Fibroblast of villous mesenchyme (primary cell): ENCODE results near the gene IL36A. TPM values are rescaled to one million over a fixed set of nuclear protein-coding genes. Genes with fewer than 3 reads are reported as not detected.

ENCODE experiments used
- DNase-seq: peaks from one replicate; pipeline ENCODE4 v3.0.0-alpha.2; 2010; ENCODE audit warnings: low read depth
- H3K4me3 ChIP-seq: 2 replicates; pipeline ENCODE4 v1.5.1; 2011; ENCODE audit warnings: low read depth, mild to moderate bottlenecking, low read length
- total RNA-seq: library from RNA; depleted of rRNA; stranded (reverse); fragments of >200 nt; gene quantifications from 2 replicates; pipeline ENCODE4 v1.2.3, GENCODE V29; 2012
- TF ChIP-seq, protein P1 (sequence below): IDR thresholded peaks from 2 replicates; pipeline ENCODE4 v1.5.1; 2012; ENCODE audit warnings: low read depth, mild to moderate bottlenecking, low read length; ENCODE audit not compliant: insufficient read depth

IL36A gene
- total RNA-seq, 1 donor = not detected

DNA sequence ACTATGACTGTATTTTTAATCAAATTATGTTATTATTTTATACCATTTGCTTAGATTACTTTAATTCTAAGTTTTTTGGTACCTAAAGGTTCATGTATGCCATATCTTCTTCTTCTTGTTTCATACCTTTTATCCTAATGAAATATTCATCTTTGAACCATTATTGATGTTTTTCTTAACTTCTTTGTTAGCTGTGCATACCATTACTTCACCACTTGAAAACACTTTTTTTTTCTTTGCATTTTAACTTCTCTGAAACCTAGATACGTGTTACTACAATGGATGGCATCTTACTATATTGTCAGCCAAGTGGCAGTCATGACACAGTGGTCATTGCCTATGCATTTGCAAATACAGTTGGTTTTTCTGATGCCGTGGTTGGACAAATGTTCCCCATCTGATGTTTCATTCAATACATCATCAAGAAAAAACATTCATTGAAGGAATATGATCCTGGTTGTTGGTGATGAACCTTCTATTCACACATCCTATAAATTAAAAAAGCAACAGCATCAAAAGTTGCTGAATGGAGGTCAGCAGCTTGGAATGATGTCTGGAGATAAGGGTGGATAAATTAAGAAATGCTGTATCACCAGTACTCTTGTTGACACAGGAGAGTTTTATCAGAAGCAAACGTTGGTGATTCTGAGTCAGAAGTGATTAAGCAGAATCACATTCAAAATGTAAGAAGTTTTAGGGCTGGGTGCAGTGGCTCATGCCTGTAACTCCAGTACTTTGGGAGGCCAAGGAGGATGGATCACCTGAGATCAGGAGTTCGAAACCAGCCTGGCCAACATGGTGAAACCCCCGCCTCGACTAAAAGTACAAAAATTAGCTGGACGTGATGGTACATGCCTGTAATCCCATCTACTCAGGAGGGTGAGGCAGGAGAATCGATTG is 7.4 kb downstream of the IL36A start:
- H3K4me3 ChIP-seq = no peak overlapping the region
- no peak for DNase-seq
- TF ChIP-seq, protein P1, sequence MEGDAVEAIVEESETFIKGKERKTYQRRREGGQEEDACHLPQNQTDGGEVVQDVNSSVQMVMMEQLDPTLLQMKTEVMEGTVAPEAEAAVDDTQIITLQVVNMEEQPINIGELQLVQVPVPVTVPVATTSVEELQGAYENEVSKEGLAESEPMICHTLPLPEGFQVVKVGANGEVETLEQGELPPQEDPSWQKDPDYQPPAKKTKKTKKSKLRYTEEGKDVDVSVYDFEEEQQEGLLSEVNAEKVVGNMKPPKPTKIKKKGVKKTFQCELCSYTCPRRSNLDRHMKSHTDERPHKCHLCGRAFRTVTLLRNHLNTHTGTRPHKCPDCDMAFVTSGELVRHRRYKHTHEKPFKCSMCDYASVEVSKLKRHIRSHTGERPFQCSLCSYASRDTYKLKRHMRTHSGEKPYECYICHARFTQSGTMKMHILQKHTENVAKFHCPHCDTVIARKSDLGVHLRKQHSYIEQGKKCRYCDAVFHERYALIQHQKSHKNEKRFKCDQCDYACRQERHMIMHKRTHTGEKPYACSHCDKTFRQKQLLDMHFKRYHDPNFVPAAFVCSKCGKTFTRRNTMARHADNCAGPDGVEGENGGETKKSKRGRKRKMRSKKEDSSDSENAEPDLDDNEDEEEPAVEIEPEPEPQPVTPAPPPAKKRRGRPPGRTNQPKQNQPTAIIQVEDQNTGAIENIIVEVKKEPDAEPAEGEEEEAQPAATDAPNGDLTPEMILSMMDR = no peak

DNA sequence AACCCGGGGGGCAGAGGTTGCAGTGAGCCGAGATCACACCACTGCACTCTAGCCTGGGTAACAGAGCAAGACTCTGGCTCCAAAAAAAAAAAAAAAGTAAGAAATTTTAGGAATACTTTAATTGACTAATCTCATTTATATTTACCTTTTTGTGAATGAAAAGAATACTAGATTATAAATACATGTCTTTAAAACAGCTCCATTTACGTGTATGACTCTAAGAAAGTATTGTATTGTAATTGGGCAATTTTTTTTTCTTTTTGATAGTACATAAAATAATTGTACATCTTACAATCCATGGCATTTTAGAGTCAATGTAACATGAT is 8.0 kb downstream of the IL36A start:
- TF ChIP-seq, protein P1 = no peak
- no peak overlapping the region for H3K4me3 ChIP-seq
- no peak for DNase-seq

DNA sequence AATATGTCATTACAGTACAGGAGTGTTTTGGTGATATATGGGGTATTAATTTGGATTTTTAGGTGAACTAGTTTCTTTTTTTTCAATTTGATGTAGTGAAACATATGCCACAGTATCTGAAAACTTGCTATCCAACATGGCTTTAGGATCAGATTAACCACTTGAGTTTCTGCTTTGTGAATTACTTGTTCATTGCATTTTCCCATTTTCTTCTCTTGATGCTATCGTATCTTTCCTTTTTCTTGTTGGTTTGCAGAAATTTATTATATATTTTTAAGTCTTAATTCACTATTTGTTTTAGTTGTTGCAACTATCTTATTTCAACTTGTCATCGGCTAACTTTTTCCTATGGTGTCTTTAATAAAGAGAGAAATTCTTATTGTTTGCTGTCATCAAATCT is 8.8 kb downstream of the IL36A start:
- DNase-seq = no peak
- TF ChIP-seq, protein P1 = no peak
- H3K4me3 ChIP-seq = no peak overlapping the region

DNA sequence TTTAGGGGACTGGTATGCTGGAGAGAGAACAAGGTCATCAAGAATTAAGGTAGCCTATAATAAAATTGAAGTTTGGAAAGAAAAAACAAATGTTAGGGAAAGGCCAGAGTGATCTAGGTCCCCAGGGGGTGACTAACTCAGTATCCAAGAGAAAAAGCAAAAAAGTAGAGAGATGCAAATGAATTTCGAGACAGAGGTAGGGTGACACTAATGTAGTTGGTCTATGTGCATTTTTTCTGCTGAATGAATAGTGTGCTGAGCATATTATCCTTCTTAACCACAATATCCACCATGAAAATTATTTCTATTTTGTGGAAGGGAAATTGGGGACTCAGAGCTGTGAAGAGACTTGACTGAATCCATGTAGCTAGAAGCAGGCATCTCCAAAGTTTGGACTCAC is 9.8 kb downstream of the IL36A start:
- TF ChIP-seq, protein P1 = no peak
- no peak overlapping the region for H3K4me3 ChIP-seq
- no peak for DNase-seq

DNA sequence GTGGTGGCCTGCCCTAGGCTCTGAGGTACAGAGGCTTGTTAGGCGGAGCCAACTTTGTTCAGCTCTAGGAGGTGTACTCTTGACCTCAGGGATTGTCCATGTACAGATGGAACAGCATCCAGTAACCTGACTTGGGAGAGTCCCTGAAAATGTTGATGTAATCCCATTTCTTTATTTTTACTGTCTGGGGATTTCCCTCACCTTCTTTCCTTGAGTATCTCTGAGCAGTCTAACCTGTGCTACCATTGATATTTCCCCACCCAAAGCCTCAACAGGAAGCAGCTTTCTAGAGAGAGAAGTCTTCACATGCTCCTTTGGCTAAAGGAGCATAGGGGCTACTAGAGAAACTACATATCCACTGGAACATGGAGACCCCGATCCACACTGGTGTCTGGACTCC is 10.4 kb downstream of the IL36A start:
- TF ChIP-seq, protein P1 = no peak
- no peak for DNase-seq
- H3K4me3 ChIP-seq = no peak overlapping the region

DNA sequence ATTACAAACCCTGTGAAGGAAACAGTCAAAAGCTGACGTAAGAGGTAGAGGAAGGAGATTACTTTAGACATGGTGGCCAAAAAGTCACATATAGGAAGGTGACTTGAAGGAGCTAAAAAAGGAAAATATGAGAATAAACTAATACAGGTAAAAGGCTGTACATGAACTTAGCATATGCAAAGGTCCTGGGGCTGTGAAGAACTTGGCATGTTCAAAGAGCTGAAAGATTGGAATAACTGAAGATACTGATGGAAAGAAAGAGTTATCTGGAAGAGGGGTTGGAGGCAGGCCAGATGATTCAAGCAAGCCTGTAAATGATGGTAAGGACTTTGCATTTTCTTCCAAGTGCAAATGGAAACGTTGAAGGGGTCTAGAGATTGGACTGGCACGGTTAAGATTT is 13.2 kb downstream of the IL36A start:
- TF ChIP-seq, protein P1 = no peak
- no peak for DNase-seq
- no peak overlapping the region for H3K4me3 ChIP-seq

DNA sequence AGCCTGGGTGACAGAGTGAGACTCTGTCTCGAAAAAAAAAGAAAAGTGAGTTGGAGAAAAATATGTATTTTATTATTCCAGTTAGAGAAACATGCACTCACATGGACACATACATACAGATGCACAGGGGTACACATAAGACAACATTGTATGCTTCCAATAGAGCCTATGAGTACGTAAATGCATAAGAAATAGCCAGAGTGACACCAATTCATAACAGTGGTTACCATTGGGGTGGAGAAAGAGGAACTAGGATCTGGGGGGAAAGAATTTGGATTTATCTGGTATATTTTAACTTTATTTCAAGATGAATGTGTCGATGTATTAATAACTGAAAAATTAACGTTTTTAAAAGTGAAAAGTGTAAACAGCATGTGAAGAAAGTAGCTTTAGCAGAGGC is 16.1 kb downstream of the IL36A start:
- no peak for DNase-seq
- no peak overlapping the region for H3K4me3 ChIP-seq
- TF ChIP-seq, protein P1 = no peak
